Glutamatergic neuron (in vitro differentiated cells): ENCODE measurements around the gene RNASEH1. TPM values are rescaled to one million over a fixed set of nuclear protein-coding genes. Genes with fewer than 3 reads are reported as not detected.

Source experiments
- DNase-seq: peaks from one replicate; pipeline ENCODE4 v3.0.0; 2022
- H3K27ac Mint-ChIP-seq: one replicate; pipeline ENCODE4 v1.8.0; 2020; ENCODE audit warnings: mild to moderate bottlenecking, mixed read lengths, inconsistent platforms; ENCODE audit not compliant: unreplicated experiment
- H3K27me3 Mint-ChIP-seq: one replicate; pipeline ENCODE4 v1.8.0; 2020; ENCODE audit warnings: mild to moderate bottlenecking, moderate library complexity, mixed read lengths, inconsistent platforms; ENCODE audit not compliant: unreplicated experiment
- H3K36me3 Mint-ChIP-seq: one replicate; pipeline ENCODE4 v1.8.0; 2020; ENCODE audit warnings: mild to moderate bottlenecking, mixed read lengths, inconsistent platforms; ENCODE audit not compliant: unreplicated experiment
- H3K4me1 Mint-ChIP-seq: one replicate; pipeline ENCODE4 v1.8.0; 2020; ENCODE audit warnings: mild to moderate bottlenecking, low read depth, mixed read lengths, inconsistent platforms; ENCODE audit not compliant: unreplicated experiment
- H3K4me3 Mint-ChIP-seq: one replicate; pipeline ENCODE4 v1.8.0; 2020; ENCODE audit warnings: mild to moderate bottlenecking, mixed read lengths, inconsistent platforms; ENCODE audit not compliant: unreplicated experiment
- H3K9me3 Mint-ChIP-seq: one replicate; pipeline ENCODE4 v1.8.0; 2020; ENCODE audit warnings: mild to moderate bottlenecking, moderate library complexity, mixed read lengths, inconsistent platforms; ENCODE audit not compliant: unreplicated experiment
- total RNA-seq: library from RNA; stranded (reverse); fragmentation: NEBNext Ultra II Directional; extraction: Animal tissue kit (Norgen Biotek cat#: 25700); gene quantifications from one replicate; pipeline ENCODE4 v1.2.1, GENCODE V29; 2021; ENCODE audit not compliant: unreplicated experiment
- TF ChIP-seq, protein P1 (sequence below): fragments of 200-600 bp; sonication (generic); IDR thresholded peaks from one replicate; pipeline ENCODE4 v1.5.0; 2021; ENCODE audit not compliant: partially characterized antibody, unreplicated experiment

Gene RNASEH1
- total RNA-seq, 1 donor from 2014 or later, result 34.6 TPM

DNA sequence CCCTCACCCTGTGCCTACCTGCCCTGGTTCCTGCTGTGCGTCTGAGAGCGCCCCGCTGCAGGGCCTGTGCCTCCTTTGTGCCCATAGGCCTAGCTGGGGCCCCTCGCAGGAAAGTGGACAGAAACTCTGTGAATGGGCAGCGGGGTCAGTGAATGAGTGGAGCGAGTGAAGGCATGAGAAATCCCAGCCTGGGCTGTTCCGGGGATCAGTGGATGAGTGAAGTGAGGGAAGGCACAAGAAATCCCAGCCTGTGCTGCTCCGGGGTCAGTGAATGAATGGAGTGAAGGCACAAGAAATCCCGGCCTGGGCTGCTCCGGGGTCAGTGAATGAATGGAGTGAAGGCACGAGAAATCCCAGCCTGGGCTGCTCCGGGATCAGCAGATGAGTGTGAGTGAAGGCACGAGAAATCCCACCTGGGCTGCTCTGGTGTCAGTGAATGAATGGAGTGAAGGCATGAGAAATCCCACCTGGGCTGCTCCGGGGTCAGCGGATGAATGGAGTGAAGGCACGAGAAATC lies 38.8 kb upstream of the RNASEH1 start:
- H3K36me3 Mint-ChIP-seq, result peaks cover 12% of the 10 kb centered on the region
- no peak overlapping the region for H3K4me3 Mint-ChIP-seq
- H3K27ac Mint-ChIP-seq, result no peak overlapping the region
- no peaks in the 10 kb centered on the region for H3K4me1 Mint-ChIP-seq
- peaks cover 7% of the 10 kb centered on the region for H3K9me3 Mint-ChIP-seq
- H3K27me3 Mint-ChIP-seq, result peaks cover 2% of the 10 kb centered on the region
- DNase-seq, result no peak
- TF ChIP-seq, protein P1, sequence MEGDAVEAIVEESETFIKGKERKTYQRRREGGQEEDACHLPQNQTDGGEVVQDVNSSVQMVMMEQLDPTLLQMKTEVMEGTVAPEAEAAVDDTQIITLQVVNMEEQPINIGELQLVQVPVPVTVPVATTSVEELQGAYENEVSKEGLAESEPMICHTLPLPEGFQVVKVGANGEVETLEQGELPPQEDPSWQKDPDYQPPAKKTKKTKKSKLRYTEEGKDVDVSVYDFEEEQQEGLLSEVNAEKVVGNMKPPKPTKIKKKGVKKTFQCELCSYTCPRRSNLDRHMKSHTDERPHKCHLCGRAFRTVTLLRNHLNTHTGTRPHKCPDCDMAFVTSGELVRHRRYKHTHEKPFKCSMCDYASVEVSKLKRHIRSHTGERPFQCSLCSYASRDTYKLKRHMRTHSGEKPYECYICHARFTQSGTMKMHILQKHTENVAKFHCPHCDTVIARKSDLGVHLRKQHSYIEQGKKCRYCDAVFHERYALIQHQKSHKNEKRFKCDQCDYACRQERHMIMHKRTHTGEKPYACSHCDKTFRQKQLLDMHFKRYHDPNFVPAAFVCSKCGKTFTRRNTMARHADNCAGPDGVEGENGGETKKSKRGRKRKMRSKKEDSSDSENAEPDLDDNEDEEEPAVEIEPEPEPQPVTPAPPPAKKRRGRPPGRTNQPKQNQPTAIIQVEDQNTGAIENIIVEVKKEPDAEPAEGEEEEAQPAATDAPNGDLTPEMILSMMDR, result no peak

DNA sequence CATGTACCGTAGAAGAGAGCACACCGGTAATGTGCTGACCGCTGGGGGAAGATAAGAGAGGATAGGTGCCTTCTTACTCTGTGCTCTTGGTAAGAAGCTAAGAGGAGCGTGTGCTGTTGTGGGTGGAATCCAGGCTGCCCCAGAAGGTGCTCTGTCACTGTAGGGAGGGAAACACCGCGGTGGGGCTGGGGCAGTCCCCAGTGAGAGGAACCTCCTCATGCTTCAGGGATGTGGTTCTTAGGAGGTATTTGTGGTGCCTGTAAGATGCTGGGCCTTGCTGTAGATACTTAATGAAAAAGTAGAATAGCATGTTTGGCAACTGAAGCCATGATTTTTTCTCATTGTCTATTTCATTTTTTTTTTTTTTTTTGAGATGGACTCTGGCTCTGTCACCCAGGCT lies 37.9 kb upstream of the RNASEH1 start:
- no peak for DNase-seq
- Mint-ChIP-seq H3K27ac (no peak overlapping the region), H3K9me3 (peaks cover 7% of the 10 kb centered on the region), H3K4me3 (no peak overlapping the region), H3K4me1 (no peaks in the 10 kb centered on the region), H3K27me3 (peaks cover 2% of the 10 kb centered on the region), H3K36me3 (peaks cover 12% of the 10 kb centered on the region)
- TF ChIP-seq, protein P1, result no peak

DNA sequence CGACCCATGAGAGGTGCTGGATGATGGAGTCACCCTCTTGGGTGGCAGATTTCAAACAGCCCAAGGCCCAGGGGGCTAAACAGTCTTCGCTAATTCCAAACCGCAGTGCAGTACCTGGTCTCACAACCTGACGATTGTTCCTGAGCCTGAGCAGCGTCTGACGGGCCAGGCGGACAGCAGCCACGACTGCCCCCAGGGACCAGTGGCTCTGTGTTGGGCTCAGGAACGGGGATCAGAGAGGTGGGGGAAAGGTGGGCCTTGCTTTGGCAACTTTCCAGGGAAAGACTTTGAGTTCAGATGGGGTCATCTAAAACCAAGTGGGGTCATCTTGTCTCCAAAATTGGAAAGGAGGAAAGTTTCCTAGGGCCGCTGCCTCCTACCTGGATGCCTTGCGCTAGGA lies 37.3 kb upstream of the RNASEH1 start:
- peaks cover 2% of the 10 kb centered on the region for H3K27me3 Mint-ChIP-seq
- H3K36me3 Mint-ChIP-seq, result peaks cover 12% of the 10 kb centered on the region
- TF ChIP-seq, protein P1, result no peak
- no peaks in the 10 kb centered on the region for H3K4me1 Mint-ChIP-seq
- H3K9me3 Mint-ChIP-seq, result peaks cover 7% of the 10 kb centered on the region
- no peak overlapping the region for H3K27ac Mint-ChIP-seq
- no peak for DNase-seq
- no peak overlapping the region for H3K4me3 Mint-ChIP-seq

DNA sequence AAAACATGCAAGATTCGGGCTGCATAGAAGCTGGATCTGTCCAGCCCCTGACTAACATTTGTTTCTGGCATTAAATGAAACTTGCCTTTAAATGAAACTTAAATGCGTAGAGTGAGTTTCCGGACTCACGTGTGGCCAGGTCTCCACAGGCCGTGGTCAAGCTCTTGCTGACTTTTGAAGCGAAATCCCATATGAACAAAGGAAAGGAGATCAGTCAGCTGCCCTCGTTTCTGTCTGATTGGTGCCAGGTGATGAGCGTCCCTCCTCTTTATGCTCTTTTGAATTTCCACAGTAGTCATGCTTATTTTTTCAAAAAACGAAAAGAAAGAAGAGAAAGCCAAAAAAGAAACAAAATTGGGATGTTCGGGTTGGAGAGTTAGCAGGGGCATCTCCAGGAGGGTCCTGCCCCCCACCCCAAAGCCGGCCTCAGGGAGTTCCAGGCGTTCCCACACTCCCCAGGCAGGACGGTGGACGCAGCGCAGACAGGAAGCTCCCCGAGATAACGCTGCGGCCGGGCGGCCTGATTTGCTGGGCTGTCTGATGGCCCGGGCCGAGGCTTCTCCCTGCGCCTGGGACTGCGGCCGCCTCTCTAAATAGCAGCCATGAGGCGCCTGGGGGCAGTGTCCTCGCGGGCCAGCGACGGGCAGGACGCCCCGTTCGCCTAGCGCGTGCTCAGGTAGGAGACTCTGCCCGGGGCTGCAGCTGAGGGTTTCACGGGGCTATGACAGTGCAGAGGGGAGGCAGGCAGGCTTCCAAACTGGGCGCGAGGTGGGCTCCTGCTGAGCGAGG lies 36.6 kb upstream of the RNASEH1 start, which contains the start of gene COLEC11:
Gene COLEC11 (plus strand): TSS at position 620 of the 789 bp plus-strand sequence. CDS start 9,229 bp downstream, outside the sequence.
- Mint-ChIP-seq H3K9me3 (peaks cover 9% of the 10 kb centered on the region), H3K4me3 (no peak within 1 kb of the TSS), H3K36me3 (peaks cover 14% of the 10 kb centered on the region), H3K4me1 (no peaks in the 10 kb centered on the region), H3K27me3 (peaks cover 2% of the 10 kb centered on the region), H3K27ac (no peak within 1 kb of the TSS)
- TF ChIP-seq, protein P1, result no peak
- DNase-seq, result no peak

DNA sequence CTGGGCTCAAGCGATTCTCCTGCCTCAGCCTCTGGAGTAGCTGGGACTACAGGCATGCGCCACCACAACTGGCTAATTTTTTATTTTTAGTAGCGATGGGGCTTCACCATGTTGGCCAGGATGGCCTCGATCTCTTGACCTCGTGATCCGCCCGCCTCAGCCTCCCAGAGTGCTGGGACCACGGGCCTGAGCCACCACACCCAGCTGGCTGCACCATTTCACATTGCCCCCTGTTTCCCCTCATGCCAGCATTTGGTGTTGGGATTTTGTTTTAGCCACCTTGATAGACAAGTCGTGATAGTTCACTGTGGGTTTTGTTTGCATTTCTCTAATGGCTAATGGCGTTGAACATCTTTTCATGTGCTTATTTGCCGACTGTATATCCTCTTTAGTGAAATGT lies 31.0 kb upstream of the RNASEH1 start:
- Mint-ChIP-seq H3K36me3 (peaks cover 20% of the 10 kb centered on the region), H3K9me3 (peaks cover 9% of the 10 kb centered on the region), H3K4me1 (no peaks in the 10 kb centered on the region), H3K27ac (no peak overlapping the region), H3K27me3 (no peaks in the 10 kb centered on the region), H3K4me3 (no peak overlapping the region)
- TF ChIP-seq, protein P1, result no peak
- no peak for DNase-seq
